GM19351 (cell line): ENCODE data around the gene ADA.
A peak's percentile ranks its signal among the peaks of the same experiment; 100 is the strongest.
"Not testable (repeated sequence)": the region's sequence is repeated elsewhere in the genome, so short reads cannot be mapped to it uniquely, and the experiment has no call there.

Experiments
- ATAC-seq: cut with Tn5 transposase; IDR thresholded peaks from one replicate; pipeline ENCODE4 v1.9.1; 2021; ENCODE audit warnings: mild to moderate bottlenecking, moderate library complexity; ENCODE audit not compliant: unreplicated experiment

The ADA gene

DNA sequence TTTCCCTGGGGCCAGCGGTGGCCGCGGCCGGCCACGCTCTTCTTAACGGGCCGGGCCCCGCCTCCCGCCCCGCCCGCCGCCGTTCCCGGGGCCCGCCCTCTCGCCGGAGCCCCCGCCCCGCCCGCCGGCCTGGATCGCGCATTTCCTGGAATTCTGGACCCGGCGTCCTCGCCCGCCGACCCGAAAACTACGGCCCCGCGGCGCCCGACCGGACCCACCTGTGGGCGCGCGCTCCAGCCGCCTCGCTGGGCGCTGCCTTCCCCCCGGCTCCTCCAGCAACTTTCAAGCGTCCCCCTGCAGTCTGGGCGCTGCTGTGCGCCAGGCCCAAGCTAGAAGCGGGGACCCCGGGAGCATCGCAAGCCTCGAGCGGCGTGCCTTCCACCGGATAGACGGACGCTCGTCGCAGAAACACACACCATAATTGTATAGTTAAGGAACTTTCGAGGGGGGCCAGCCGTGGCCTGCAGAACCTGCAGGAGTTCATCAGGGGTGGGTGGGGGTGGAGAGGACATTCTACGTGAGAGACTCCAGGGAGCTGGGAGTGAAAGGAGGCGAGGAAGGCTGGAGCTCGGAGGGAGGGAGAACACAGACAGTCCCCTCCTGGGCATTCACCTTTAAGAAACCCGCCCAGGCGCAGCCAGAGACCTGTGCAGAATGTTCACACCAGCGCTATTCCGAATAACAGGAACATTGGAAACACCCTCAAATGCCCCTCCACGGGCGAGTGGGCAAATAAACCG lies at the start of gene ADA:
TSS of gene ADA (minus strand) at position 16 of the 740 bp plus-strand sequence. CDS start 92 bp downstream, outside the sequence.
- ATAC-seq, result no peak

DNA sequence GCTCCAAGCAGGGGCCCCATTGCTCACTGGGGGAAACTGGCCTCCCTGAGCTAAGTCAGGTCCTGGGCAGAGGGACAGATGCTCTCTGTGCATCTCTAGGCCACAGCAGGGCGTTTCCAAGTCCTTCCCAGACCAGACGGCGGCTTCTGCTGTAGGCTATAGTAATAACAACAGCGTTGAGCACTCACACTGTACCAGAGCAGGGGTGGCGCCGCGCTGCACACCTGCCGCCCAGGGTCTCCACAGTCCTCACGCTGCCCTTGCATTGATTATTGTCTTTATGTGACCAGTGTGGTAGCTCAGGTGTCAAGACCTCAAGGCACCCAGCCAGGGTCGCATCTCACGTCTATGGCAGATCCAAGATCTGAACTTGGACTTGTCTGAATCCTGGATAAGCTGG lies 48.8 kb upstream of the ADA start:
- no peak for ATAC-seq

- no peak for ATAC-seq
These were observed 46.9 kb upstream of the ADA start for GRCh38 chr20:44698351-44698750.

DNA sequence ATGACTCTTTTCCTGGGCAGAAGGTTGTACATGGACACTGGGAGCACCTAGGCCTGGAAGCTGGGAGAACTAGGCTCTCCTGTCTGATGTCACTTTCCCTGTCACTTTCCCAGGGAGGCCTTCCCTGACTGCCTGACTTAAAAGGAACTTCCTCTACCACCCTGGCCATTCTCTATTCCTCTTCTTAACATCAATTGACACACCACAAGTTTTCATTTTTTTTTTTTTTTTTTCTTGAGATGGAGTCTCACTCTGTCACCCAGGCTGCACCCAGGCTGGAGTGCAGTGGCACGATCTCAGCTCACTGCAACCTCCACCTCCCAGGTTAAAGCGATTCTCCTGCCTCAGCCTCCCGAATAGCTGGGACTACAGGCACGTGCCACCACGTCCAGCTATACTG lies 45.5 kb upstream of the ADA start:
- ATAC-seq, result not testable (repeated sequence)

- ATAC-seq, result no peak
These were observed 44.8 kb upstream of the ADA start for GRCh38 chr20:44696315-44696714.

DNA sequence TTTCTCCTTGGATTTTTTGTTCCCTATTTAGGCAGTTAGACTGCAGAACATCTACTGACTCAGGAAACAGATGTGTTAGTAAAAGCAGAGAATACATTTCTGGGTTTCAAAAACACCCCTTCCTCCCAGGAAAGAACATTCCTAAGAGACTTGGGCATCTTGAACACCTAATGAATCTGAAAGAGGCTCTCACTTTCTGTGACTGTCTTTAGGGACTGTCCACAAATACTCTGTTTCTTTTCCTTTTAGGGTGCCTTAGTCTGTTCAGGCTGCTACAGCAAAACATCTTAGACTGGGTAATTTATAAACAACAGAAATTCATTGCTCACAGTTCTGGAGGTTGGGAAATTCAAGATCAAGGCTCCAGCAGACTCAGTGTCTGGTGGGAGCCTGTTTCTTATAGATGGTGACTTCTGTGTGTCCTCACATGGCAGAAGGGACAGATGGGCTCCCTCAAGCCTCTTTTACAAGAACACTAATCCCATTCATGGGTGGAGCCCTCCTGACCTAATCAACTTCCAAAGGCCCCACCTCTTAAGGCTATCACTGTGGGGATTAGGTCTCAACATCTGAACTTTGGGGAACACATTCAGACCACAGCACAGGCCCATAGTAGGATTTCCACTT lies 44.3 kb upstream of the ADA start:
- no peak for ATAC-seq

DNA sequence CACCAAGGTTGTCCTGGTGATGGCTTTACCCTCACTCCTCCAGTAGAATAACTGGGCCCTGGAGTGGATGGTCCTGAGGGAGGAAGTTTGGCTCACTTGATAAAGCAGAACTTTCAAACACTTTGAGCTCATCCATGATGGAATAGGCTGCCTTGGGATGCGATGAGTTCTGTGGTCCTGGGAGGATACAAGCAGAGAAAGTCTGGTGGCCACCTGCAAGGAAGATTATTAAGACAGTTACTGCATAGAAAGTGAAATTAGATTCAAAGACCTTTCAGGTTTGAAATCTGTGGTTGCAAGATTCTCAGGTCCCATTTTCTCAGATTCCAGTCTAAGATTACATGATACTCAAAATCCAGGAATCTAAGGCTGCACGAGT lies 43.8 kb upstream of the ADA start:
- no peak for ATAC-seq

DNA sequence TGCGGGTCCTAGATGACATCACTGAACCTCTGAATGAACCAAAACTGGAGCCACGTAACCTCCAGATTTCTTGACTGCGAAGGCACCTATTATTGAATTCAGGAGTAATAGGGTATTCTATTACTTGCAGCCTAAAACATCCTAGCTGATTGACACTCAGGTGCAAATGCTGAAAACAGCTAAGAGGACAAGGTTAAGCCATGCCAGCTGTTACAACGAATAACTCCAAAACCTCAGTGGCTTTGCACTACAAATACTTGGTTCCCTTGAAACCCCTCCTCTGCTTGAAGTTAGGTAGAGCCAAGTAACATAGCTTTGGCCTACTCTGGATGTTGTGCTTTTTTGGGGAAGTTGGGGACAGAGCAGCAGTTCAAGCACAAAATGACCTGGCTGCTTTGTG lies 42.7 kb upstream of the ADA start:
- no peak for ATAC-seq

DNA sequence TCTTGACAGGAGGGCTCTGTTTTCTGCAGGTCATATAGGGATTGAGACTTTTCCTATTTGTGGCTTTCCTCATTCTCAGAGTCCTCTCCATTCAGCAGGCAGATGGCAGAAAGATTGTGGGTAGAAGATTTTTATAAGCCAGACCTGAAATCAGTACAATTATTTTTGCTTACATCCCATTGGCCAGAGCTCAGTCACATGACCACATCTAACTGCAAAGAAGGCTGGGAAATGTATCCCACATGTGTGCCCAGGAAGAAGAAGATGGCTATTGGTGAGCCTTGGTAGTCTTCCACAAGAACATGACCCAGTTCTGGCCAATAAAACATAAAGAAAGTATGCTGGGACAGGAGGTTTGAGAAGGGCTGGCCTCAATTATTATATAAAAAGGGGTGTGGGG lies 42.1 kb upstream of the ADA start:
- no peak for ATAC-seq

GRCh38 chr20:44692932-44693480 lies 41.5 kb upstream of the ADA start:
- no peak for ATAC-seq

DNA sequence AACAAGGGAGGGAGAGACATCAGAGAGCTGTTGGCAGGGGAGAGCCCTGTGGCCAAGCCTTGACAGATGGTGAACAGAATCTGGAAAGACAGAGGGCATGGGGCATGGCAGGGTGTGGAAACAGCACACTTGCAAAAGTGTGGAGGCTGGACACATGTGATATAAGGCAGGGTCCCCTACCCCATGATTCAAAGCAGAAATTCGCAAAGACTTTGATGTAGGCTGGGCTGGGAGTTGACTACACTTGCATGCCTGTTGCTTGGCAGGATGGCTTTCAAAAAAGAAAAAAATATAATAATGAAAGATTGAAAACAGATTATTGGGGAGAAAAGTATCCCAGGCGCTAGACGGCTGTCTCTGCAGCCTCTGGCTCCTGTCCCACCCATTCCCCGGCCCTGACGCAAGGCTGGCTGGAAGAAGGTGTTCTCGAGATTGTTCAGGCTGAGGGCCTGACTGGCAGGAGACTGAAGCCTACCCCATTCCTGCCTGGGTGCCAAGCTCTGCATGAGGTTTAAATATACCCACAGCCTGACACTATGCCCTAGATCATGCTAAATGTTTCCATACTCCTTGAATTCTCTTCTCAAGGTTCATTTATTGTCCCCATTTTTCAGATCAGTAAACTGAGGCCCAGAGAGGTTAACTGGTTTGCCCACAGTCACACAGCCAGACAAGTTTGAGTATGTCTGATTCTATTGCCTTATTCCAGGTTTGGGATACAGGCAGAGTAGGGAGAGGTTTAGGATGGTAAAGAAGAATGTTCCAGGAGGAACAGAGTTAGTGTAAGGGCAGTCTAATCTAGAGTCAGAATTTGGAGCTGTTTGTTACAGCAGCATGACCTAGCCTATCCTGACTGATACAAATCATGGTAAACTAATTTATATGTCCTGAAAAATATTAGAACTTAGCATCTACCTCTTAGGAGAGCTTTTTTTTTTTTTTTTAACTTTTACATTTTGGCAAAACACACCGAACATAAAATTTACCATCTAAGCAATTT lies 40.2 kb upstream of the ADA start:
- no peak for ATAC-seq

DNA sequence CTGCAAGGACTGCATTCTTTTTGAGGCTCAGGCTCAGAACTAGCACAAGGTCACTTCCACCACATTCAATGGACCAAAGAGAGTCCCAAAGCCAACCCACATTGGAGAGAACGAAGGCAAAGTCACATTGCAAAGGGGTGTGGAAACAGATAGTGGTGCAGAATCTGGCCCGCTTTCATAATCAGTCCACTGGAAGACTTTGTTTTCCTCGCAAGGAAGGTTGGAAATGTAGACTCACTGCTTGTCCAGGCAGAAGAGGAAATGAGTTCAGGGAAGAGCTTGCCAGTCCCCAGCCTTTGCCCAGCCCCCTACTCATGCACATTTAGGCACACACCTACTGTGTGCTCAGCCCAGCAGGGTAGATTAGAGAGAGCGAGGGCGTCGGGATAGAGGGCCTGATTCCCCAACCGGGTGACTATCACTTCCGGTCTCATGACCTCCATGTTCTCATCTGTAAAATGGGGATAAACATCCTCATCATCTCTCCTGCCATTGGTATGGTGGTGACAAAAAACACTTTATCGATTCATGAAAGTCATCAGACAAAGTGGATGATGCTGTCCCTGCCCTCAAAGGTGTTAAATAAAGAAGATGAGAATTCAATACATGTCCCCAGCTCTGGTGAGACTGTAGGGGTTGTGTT lies 39.4 kb upstream of the ADA start:
- ATAC-seq, result no peak

- no peak for ATAC-seq
These were observed 38.3 kb upstream of the ADA start for GRCh38 chr20:44689809-44690208.

DNA sequence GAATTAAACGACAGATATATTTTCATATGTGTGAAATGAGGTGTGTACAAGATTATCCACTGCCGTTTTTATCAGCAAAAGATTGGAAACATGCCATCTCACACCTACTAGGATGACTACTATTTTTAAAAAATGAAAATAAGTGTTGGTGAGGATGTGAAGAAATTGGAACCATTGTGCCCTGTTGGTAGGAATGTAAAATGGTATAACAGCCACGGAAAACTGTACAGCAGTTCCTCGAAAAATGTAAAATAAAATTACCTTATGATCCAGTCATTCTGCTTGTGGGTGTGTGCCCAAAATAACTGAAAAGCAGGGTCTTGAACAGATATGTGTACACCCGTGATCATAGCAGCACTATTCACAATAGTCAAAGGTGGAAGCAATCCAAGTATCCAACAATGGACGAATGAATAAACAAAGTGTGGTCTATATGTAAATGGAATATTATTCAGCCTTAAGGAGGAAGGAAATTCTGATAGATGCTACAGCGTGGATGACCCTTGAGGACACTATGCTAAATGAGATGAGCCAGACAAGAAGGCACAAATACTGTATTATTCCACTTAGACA lies 36.6 kb upstream of the ADA start:
- ATAC-seq, result no peak

GRCh38 chr20:44686934-44687333 lies 35.4 kb upstream of the ADA start:
- no peak for ATAC-seq

GRCh38 chr20:44684047-44684967 lies 32.8 kb upstream of the ADA start:
- ATAC-seq, result no peak

DNA sequence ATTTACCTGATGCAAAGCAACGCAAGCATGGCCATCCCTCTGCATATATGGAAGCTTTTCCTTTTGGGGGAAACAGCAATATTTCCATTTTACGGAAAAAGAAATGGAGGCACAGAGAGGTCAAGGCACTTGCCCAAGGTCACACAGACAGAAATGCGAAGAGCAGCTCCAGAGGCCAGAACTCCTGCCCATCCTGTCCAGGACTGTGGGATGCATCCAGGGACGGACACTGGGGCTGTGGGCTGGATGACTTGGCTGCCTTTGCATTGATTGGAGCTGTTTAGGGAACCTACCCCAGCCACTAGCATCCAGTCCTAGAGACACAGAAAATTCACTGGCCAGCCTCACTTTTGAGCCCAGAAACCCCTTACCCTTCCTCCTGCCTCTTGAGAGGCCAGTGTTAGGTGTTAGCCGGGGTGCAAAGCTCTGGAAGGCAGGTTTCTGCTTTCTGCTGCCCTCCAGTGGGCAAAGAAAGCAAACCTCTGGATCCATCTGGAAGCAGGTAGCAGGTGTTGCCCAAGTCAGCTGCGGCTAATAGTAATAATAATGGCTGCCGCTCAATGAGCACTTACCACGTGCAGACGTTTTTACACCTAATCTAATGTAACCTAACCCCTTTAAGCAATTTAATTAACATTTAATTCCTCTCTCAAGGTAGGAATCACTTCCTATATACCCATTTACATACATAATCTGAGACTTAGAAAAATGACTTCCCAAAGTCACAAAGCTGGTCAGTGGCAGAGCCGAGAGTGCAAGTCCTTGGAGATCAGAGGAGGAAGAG lies 32.0 kb upstream of the ADA start:
- peak; percentile 79 for ATAC-seq

GRCh38 chr20:44681796-44682566 lies 30.5 kb upstream of the ADA start:
- ATAC-seq, result no peak
